Heart left ventricle (tissue), 16 donors: ENCODE data around the gene GAB2. TPM values are rescaled to one million over a fixed set of nuclear protein-coding genes. Genes with fewer than 3 reads are reported as not detected.

Source experiments
- ATAC-seq, 4 donors: fragments of 200-7000 bp; cut with Tn5 transposase; one replicate each; pipeline ENCODE4 v1.9.1; 2020 to 2022; ENCODE audit warnings: moderate library complexity in 4 of 4, mild to moderate bottlenecking in 3 of 4, moderate number of reproducible peaks in 1 of 4
- DNase-seq, 5 donors: peaks; one replicate each; pipeline ENCODE4 v3.0.0-alpha.2; 2020
- H3K27ac ChIP-seq, 12 donors: fragments of 200-600 bp; sonication (generic) in 4 of 12; one replicate each; pipeline versions ENCODE4 v1.5.0 to v1.8.0; 2016 to 2022; ENCODE audit warnings: mild to moderate bottlenecking in 2 of 12
- H3K27me3 ChIP-seq, 9 donors: fragments of 200-600 bp; sonication (generic) in 2 of 9; one replicate each; pipeline versions ENCODE4 v1.5.1 to v1.8.0; 2016 to 2022; ENCODE audit warnings: mild to moderate bottlenecking in 3 of 9
- H3K36me3 ChIP-seq, 9 donors: fragments of 200-600 bp; sonication (generic) in 2 of 9; one replicate each; pipeline versions ENCODE4 v1.5.0 to v1.8.0; 2018 to 2022; ENCODE audit warnings: mild to moderate bottlenecking in 2 of 9
- H3K4me1 ChIP-seq, 12 donors: fragments of 200-600 bp; sonication (generic) in 4 of 12; one replicate each; pipeline versions ENCODE4 v1.5.0 to v1.8.0; 2016 to 2022; ENCODE audit warnings: mild to moderate bottlenecking in 3 of 12
- H3K4me3 ChIP-seq, 12 donors: fragments of 200-600 bp; sonication (generic) in 4 of 12; one replicate each; pipeline versions ENCODE4 v1.5.0 to v1.8.0; 2017 to 2022; ENCODE audit warnings: mild to moderate bottlenecking in 9 of 12, moderate library complexity in 4 of 12
- H3K9me3 ChIP-seq, 12 donors: fragments of 200-600 bp; sonication (generic) in 4 of 12; one replicate each; pipeline versions ENCODE4 v1.5.0 to v1.8.0; 2016 to 2022; ENCODE audit warnings: mild to moderate bottlenecking in 1 of 12
- POLR2A ChIP-seq, 2 donors: fragments of 450-650 bp; IDR thresholded peaks; one replicate each; pipeline ENCODE4 v1.6.1; 2017; ENCODE audit warnings: antibody characterized with exemption in 2 of 2, mild to moderate bottlenecking in 2 of 2, moderate library complexity in 2 of 2
- WGBS, 4 donors: extraction: QIAGEN DNeasy Blood & Tissue Kit in 2 of 4; methylation state at CpG; one replicate each; pipeline versions ENCODE4 v1.1.5 to v1.1.7; 2013 to 2018; 5-methylcytosine and 5-hydroxymethylcytosine counted together
- intact Hi-C, 10 donors: fragments of 100-400 bp; cut with DNase I; formaldehyde crosslinking; loops; one replicate each; pipeline versions ENCODE4 v1.11.1 to v1.14.2; 2022
- polyA plus RNA-seq, 2 donors: library from polyadenylated mRNA; stranded (reverse); fragments of 200-250 nt; gene quantifications; one replicate each; pipeline ENCODE4 v1.2.3, GENCODE V29; 2013
- total RNA-seq, 9 donors: library from RNA; depleted of rRNA in 2 of 9; stranded (reverse); fragments of >200 nt in 2 of 9; fragmentation: NEBNext Ultra II Directional in 3 of 9; extraction: Animal tissue kit (Norgen Biotek cat#: 25700) in 3 of 9; gene quantifications; one replicate each; pipeline versions ENCODE4 v1.1.0 to v1.2.4, GENCODE V29; 2016 to 2023
- TF ChIP-seq, protein P1 (sequence below), 12 donors: fragments of 200-600 bp; sonication (generic) in 4 of 12; IDR thresholded peaks; one replicate each; pipeline versions ENCODE4 v1.5.0 to v1.8.0; 2018 to 2022; ENCODE audit warnings: antibody characterized with exemption in 12 of 12, mild to moderate bottlenecking in 5 of 12
- donor health status: ischemic (EF 13 %, LVEDD 7.1; RV severe dilation, severe dysfunction).
- donor health status: healthy with polysubstance abuse.
- donor health status: DM: no; HTN: yes; CAD: no.
- donor health status: DM: no; HTN: no; CAD: no.
- donor health status: ischemic (EF 25% LVEDD 6.9; RV normal size, moderate dysfunction).
- donor health status: ischemic (EF 25% LVEDD 5.7; RV mildly dilated, moderate dysfunction).
- donor health status: healthy.
- donor health status: DM: yes; HTN: yes; CAD: no.
- donor health status: ischemic (EF 35%, LVEDD 5.7; RV mildly dilated, moderate dysfunction).
- donor health status: nonischemic (EF 11% LVEDD 7.7; RV severe dilation, severe dysfunction).
- donor health status: DM: yes; HTN: yes; CAD: no.
- donor health status: PGD.
- donor health status: ischemic (EF 29% LVEDD 5.4; RV normal size, mild dysfunction).
- donor health status: nonischemic (EF 23%, LVEDD 6.1; RV moderate dilation, normal function).

Gene GAB2
- total and polyA plus RNA-seq, 11 donors = 6.1 to 53.0 (median 30.0) TPM

GRCh38 chr11:78460471-78460870 is 42.9 kb upstream of the GAB2 start:
- Histone ChIP-seq H3K27me3 (no peaks in the 10 kb centered on the region), H3K27ac (no peak overlapping the region), H3K4me1 (peaks cover 0 to 5% (median 0%) of the 10 kb centered on the region in 12 donors), H3K4me3 (no peak overlapping the region), H3K36me3 (peaks cover 0 to 57% (median 12%) of the 10 kb centered on the region in 9 donors), H3K9me3 (no peaks in the 10 kb centered on the region)
- intact Hi-C loops = no loop called here
- TF ChIP-seq POLR2A (IDR thresholded peaks at IDR 0.05) = no peak
- TF ChIP-seq, protein P1, sequence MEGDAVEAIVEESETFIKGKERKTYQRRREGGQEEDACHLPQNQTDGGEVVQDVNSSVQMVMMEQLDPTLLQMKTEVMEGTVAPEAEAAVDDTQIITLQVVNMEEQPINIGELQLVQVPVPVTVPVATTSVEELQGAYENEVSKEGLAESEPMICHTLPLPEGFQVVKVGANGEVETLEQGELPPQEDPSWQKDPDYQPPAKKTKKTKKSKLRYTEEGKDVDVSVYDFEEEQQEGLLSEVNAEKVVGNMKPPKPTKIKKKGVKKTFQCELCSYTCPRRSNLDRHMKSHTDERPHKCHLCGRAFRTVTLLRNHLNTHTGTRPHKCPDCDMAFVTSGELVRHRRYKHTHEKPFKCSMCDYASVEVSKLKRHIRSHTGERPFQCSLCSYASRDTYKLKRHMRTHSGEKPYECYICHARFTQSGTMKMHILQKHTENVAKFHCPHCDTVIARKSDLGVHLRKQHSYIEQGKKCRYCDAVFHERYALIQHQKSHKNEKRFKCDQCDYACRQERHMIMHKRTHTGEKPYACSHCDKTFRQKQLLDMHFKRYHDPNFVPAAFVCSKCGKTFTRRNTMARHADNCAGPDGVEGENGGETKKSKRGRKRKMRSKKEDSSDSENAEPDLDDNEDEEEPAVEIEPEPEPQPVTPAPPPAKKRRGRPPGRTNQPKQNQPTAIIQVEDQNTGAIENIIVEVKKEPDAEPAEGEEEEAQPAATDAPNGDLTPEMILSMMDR (IDR thresholded peaks at IDR 0.05) = no peak
- WGBS, 4 donors = 94 to 100% (median 94%) methylated on average over 1 of the region's 1 CpG
- ATAC-seq = no peak
- DNase-seq = no peak

- Histone ChIP-seq H3K27me3 (no peaks in the 10 kb centered on the region), H3K4me1 (no peaks in the 10 kb centered on the region), H3K4me3 (no peak overlapping the region), H3K36me3 (peaks cover 0 to 55% (median 12%) of the 10 kb centered on the region in 9 donors), H3K9me3 (no peaks in the 10 kb centered on the region), H3K27ac (no peak overlapping the region)
- DNase-seq (no peak), ATAC-seq (no peak)
- intact Hi-C loops = no loop called here
- 94 to 98% (median 96%) methylated on average over 4 of the region's 4 CpGs for WGBS, 4 donors
- TF ChIP-seq, protein P1 (IDR thresholded peaks at IDR 0.05) = no peak
- TF ChIP-seq POLR2A (IDR thresholded peaks at IDR 0.05) = no peak
These were observed 42.1 kb upstream of the GAB2 start for GRCh38 chr11:78459738-78460137.

DNA sequence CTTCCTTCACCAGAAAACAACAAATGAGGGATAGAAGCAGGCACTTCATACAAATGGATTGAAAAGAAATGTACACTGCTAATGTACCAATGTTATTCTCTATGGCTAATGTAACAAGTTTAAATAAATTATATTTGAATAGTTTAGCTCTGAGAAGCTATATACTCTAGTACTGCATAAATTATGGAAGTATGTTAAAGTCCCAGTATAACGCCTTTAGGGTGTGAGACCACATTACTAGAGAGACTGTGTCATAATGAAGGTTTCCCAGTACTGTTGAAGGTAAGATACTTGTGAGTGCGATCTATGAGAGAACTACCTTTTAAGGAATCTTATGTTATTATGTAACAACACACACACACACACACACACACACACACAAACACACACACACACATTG is 39.8 kb upstream of the GAB2 start:
- no peak for DNase-seq
- WGBS, 4 donors = 65 to 97% (median 73%) methylated on average over 2 of the region's 2 CpGs
- Histone ChIP-seq H3K4me3 (no peak overlapping the region), H3K9me3 (no peaks in the 10 kb centered on the region), H3K27ac (no peak overlapping the region), H3K4me1 (peaks cover 0 to 10% (median 0%) of the 10 kb centered on the region in 12 donors), H3K36me3 (peaks cover 0 to 43% (median 12%) of the 10 kb centered on the region in 9 donors), H3K27me3 (no peaks in the 10 kb centered on the region)
- TF ChIP-seq, protein P1 (IDR thresholded peaks at IDR 0.05) = no peak
- TF ChIP-seq POLR2A (IDR thresholded peaks at IDR 0.05) = no peak
- intact Hi-C loops = no loop called here
- ATAC-seq = no peak

DNA sequence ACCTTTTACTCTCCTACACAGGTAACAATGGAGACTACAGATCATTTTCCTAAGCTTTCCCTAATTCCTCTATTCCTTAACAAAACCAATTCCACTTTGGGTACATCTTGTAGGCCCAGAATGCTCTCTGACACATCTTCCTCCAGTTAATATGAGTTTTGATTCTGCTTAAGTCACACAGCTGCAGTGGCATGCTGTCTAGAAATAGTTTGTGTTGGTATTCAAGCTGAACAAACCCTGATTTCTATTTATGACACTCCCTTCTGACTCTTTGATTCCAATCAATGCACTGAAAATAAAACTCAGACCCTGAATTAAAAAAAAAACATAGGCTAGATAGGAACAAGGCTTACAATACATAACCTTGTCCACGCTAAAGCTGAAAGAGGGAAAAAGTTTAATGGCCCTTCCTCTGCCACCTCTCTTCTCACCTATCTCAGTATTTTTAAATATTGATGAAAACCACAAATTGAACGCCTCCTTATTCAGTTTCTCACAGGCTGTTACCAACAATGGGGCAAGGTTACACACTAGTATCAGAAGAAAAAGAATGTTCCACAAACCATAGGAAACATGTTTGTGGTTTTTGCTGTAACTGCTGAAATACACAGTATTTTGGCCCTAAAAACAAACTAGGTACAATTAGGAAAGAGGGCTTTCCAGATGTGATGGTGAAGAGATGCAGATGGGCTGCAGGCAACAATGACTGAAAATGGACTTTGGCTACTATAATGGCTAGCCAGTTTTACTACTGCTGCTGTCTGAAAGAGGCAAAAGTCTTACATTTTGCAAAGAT is 35.7 kb upstream of the GAB2 start:
- intact Hi-C loops = no loop called here
- no peak overlapping the region for H3K27ac ChIP-seq
- no peaks in the 10 kb centered on the region for H3K9me3 ChIP-seq
- DNase-seq = no peak
- H3K27me3 ChIP-seq = no peaks in the 10 kb centered on the region
- no peak for ATAC-seq
- 77 to 85% (median 82%) methylated on average over 2 of the region's 2 CpGs for WGBS, 4 donors
- TF ChIP-seq, protein P1 (IDR thresholded peaks at IDR 0.05) = no peak
- no peak for TF ChIP-seq POLR2A (IDR thresholded peaks at IDR 0.05)
- peaks cover 0 to 12% (median 0%) of the 10 kb centered on the region in 9 donors for H3K36me3 ChIP-seq
- no peak overlapping the region for H3K4me3 ChIP-seq
- peaks cover 0 to 10% (median 0%) of the 10 kb centered on the region in 12 donors for H3K4me1 ChIP-seq
